ENCODE results near the gene FHIT.

DNA sequence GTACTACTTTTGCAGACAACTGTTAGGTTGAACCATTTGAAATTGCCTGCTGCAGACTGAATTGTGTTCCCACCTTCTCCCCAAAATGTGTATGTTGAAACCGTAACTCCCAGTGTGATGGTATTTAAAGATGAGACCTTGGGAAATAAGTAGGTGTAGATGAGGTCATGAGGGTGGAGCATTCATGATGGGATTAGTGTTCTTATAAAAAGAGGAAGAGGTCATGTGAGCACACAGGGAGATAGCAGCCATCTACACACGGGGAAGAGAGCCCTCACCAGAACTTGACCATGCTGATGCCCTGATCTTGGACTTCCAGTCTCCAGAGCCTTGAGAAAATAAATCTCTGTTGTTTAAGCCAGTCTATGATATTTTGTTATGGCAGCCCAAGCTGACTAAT lies 17.4 kb upstream of the FHIT start:
- TF ChIP-seq, protein P1, sequence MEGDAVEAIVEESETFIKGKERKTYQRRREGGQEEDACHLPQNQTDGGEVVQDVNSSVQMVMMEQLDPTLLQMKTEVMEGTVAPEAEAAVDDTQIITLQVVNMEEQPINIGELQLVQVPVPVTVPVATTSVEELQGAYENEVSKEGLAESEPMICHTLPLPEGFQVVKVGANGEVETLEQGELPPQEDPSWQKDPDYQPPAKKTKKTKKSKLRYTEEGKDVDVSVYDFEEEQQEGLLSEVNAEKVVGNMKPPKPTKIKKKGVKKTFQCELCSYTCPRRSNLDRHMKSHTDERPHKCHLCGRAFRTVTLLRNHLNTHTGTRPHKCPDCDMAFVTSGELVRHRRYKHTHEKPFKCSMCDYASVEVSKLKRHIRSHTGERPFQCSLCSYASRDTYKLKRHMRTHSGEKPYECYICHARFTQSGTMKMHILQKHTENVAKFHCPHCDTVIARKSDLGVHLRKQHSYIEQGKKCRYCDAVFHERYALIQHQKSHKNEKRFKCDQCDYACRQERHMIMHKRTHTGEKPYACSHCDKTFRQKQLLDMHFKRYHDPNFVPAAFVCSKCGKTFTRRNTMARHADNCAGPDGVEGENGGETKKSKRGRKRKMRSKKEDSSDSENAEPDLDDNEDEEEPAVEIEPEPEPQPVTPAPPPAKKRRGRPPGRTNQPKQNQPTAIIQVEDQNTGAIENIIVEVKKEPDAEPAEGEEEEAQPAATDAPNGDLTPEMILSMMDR (IDR thresholded peaks at IDR 0.05) = no peak
- TF ChIP-seq EZH2 (IDR thresholded peaks at IDR 0.05) = no peak
- TF ChIP-seq EZH2phosphoT487 (IDR thresholded peaks at IDR 0.05) = no peak

All from neural progenitor cell (in vitro differentiated cells).